Stomach (tissue), 9 donors: ENCODE data around the gene SGCB. TPM values are rescaled to one million over a fixed set of nuclear protein-coding genes. Genes with fewer than 3 reads are reported as not detected.

Experiments
- DNase-seq, 2 donors: peaks; one replicate each; pipeline versions ENCODE4 v3.0.0 to v3.0.0-alpha.2; 2013 to 2019
- H3K27ac ChIP-seq, 5 donors: fragments of 200-600 bp in 4 of 5; sonication (generic) in 4 of 5; one replicate each; pipeline ENCODE4 v1.5.1; 2013 to 2019; ENCODE audit warnings: mild to moderate bottlenecking in 1 of 5, moderate library complexity in 1 of 5
- H3K27me3 ChIP-seq, 3 donors: fragments of 200-600 bp; sonication (generic); one replicate each; pipeline ENCODE4 v1.5.1; 2017 to 2019; ENCODE audit warnings: mixed run types in 1 of 3
- H3K36me3 ChIP-seq, 4 donors: fragments of 200-600 bp; sonication (generic); 1 replicate in 3 of 4; 2 replicates in 1 of 4; pipeline ENCODE4 v1.5.1; 2016 to 2019
- H3K4me1 ChIP-seq, 4 donors: fragments of 200-600 bp; sonication (generic); one replicate each; pipeline ENCODE4 v1.5.1; 2016 to 2019
- H3K4me3 ChIP-seq, 4 donors: fragments of 200-600 bp; sonication (generic) in 3 of 4; one replicate each; pipeline ENCODE4 v1.5.1; 2016 to 2019; ENCODE audit warnings: mild to moderate bottlenecking in 1 of 4
- H3K9me3 ChIP-seq, 4 donors: fragments of 200-600 bp; sonication (generic); one replicate each; pipeline ENCODE4 v1.5.1; 2016 to 2019
- CTCF ChIP-seq, 7 experiments: fragments of 450-650 bp in 4 of 7; fragments of 200-600 bp in 3 of 7; sonication (generic) in 3 of 7; IDR thresholded peaks; one replicate each; pipeline ENCODE4 v1.5.1; 2016 to 2019; ENCODE audit warnings: antibody characterized with exemption in 7 of 7, control low read depth in 2 of 7, mild to moderate bottlenecking in 1 of 7
- EP300 ChIP-seq: sonication (generic); formaldehyde crosslinking; IDR thresholded peaks from one replicate; pipeline ENCODE4 v1.6.1; 2017; ENCODE audit warnings: antibody characterized with exemption
- POLR2A ChIP-seq, 4 donors: fragments of 450-650 bp; IDR thresholded peaks; one replicate each; pipeline ENCODE4 v1.6.1; 2016; ENCODE audit warnings: antibody characterized with exemption in 4 of 4, control low read depth in 2 of 4, mild to moderate bottlenecking in 1 of 4, moderate library complexity in 1 of 4
- POLR2AphosphoS5 ChIP-seq, 3 donors: sonication (generic); formaldehyde crosslinking; IDR thresholded peaks; one replicate each; pipeline ENCODE4 v1.6.1; 2016; ENCODE audit warnings: antibody characterized with exemption in 3 of 3
- WGBS, 5 donors: extraction: QIAGEN DNeasy Blood & Tissue Kit in 3 of 5; methylation state at CpG; one replicate each; pipeline versions ENCODE4 v1.1.5 to v1.1.7; 2013 to 2018; 5-methylcytosine and 5-hydroxymethylcytosine counted together
- intact Hi-C: fragments of 100-400 bp; cut with DNase I; formaldehyde crosslinking; loops from one replicate; pipeline ENCODE4 v1.15.1; 2023; ENCODE audit warnings: low total_unique reads
- polyA plus RNA-seq, 3 donors: library from polyadenylated mRNA; stranded (reverse); fragments of 200-250 nt; gene quantifications; one replicate each; pipeline ENCODE4 v1.2.3, GENCODE V29; 2013
- total RNA-seq, 5 donors: library from RNA; depleted of rRNA; stranded (reverse); fragments of >200 nt; gene quantifications; one replicate each; pipeline versions ENCODE4 v1.1.0 to v1.2.3, GENCODE V29; 2014 to 2016
- donor health status: healthy with polysubstance abuse.
- donor health status: Bipolar disorder and iron deficiency.
- donor health status: healthy.

Gene SGCB
- total and polyA plus RNA-seq, 8 donors, result 2.9 to 34.3 (median 9.5) TPM

GRCh38 chr4:52010986-52011385, 27.1 kb downstream of the SGCB start:
- Histone ChIP-seq H3K36me3 (peaks cover 0 to 3% (median 0%) of the 10 kb centered on the region in 4 donors), H3K4me3 (no peak overlapping the region), H3K4me1 (peaks cover 0 to 7% (median 0%) of the 10 kb centered on the region in 4 donors), H3K9me3 (no peaks in the 10 kb centered on the region), H3K27ac (no peak overlapping the region), H3K27me3 (no peaks in the 10 kb centered on the region)
- intact Hi-C loops, result no loop called here
- no peak for TF ChIP-seq CTCF (IDR thresholded peaks at IDR 0.05)
- TF ChIP-seq POLR2AphosphoS5 (IDR thresholded peaks at IDR 0.05), result no peak
- no peak for TF ChIP-seq POLR2A (IDR thresholded peaks at IDR 0.05)
- no peak for TF ChIP-seq EP300
- 88 to 100% (median 98%) methylated on average over 2 of the region's 2 CpGs for WGBS, 5 donors
- DNase-seq, result no peak

- TF ChIP-seq POLR2AphosphoS5 (IDR thresholded peaks at IDR 0.05) (peak in 1 of 3 donors; percentile 33), EP300 (no peak)
- Histone ChIP-seq H3K36me3 (no peaks in the 10 kb centered on the region), H3K27me3 (no peaks in the 10 kb centered on the region), H3K4me3 (no peak overlapping the region), H3K27ac (peak overlapping the region in 1 of 5 donors; percentile 53), H3K4me1 (no peaks in the 10 kb centered on the region), H3K9me3 (no peaks in the 10 kb centered on the region)
- WGBS, 5 donors, result 78 to 86% (median 85%) methylated on average over 4 of the region's 4 CpGs
- DNase-seq, result no peak
- intact Hi-C loops, result no loop called here
Measured at GRCh38 chr4:52006887-52007286, 31.2 kb downstream of the SGCB start.

GRCh38 chr4:52005604-52006273, 32.4 kb downstream of the SGCB start:
- 82 to 98% (median 97%) methylated on average over 1 to 2 of the region's 2 CpGs for WGBS, 5 donors

GRCh38 chr4:52004414-52004813, 33.7 kb downstream of the SGCB start:
- Histone ChIP-seq H3K27ac (no peak overlapping the region), H3K36me3 (no peaks in the 10 kb centered on the region), H3K4me3 (no peak overlapping the region), H3K4me1 (no peaks in the 10 kb centered on the region), H3K27me3 (no peaks in the 10 kb centered on the region), H3K9me3 (no peaks in the 10 kb centered on the region)
- intact Hi-C loops, result no loop called here
- TF ChIP-seq CTCF (IDR thresholded peaks at IDR 0.05) (no peak), EP300 (no peak), POLR2AphosphoS5 (IDR thresholded peaks at IDR 0.05) (no peak), POLR2A (IDR thresholded peaks at IDR 0.05) (no peak)
- DNase-seq, result no peak

More at GRCh38 chr4:52005604-52006273, 32.4 kb downstream of the SGCB start:
- no peak overlapping the region for H3K4me3 ChIP-seq
- no peak for DNase-seq
- H3K36me3 ChIP-seq, result no peaks in the 10 kb centered on the region
- no peaks in the 10 kb centered on the region for H3K4me1 ChIP-seq
- TF ChIP-seq POLR2A (IDR thresholded peaks at IDR 0.05) (no peak), CTCF (IDR thresholded peaks at IDR 0.05) (no peak), POLR2AphosphoS5 (IDR thresholded peaks at IDR 0.05) (no peak), EP300 (no peak)
- no peaks in the 10 kb centered on the region for H3K9me3 ChIP-seq
- H3K27me3 ChIP-seq, result no peaks in the 10 kb centered on the region
- intact Hi-C loops, result no loop called here
- H3K27ac ChIP-seq, result no peak overlapping the region

- TF ChIP-seq CTCF (IDR thresholded peaks at IDR 0.05) (no peak), POLR2A (IDR thresholded peaks at IDR 0.05) (no peak), EP300 (no peak), POLR2AphosphoS5 (IDR thresholded peaks at IDR 0.05) (no peak)
- Histone ChIP-seq H3K27me3 (no peaks in the 10 kb centered on the region), H3K4me1 (no peaks in the 10 kb centered on the region), H3K36me3 (no peaks in the 10 kb centered on the region), H3K27ac (no peak overlapping the region), H3K4me3 (no peak overlapping the region), H3K9me3 (no peaks in the 10 kb centered on the region)
- no peak for DNase-seq
- WGBS, 5 donors, result 61 to 89% (median 65%) methylated on average over 2 of the region's 2 CpGs
- intact Hi-C loops, result no loop called here
Measured at GRCh38 chr4:52001616-52002015, 36.5 kb downstream of the SGCB start.
